HepG2 (cell line): Measurements from ENCODE around the gene HTR4. TPM values are rescaled to one million over a fixed set of nuclear protein-coding genes. Genes with fewer than 3 reads are reported as not detected.

Experiments used
- ATAC-seq: fragments of 200-7000 bp; cut with Tn5 transposase; 3 replicates; pipeline ENCODE4 v1.9.1; 2020; ENCODE audit warnings: mild to moderate bottlenecking, moderate library complexity
- BruUV-seq: library from RNA; stranded (reverse); fragments of 400-500 nt; replicated peaks from 2 replicates; lab custom pipeline; 2021; lab: Mats Ljungman, UMichigan
- CTCF ChIA-PET: fragments of 300-600 bp; formaldehyde crosslinking; extraction: SDS; loops from one replicate; lab custom pipeline; 2021; ENCODE audit warnings: low total read pairs, inconsistent platforms, low intra/inter-chr PET ratio; lab: Yijun Ruan, JAX
- POLR2A ChIA-PET: fragments of 350-600 bp; sonication (Branson Sonifier 250); formaldehyde crosslinking; loops from one replicate; lab custom pipeline; 2020; ENCODE audit warnings: antibody characterized with exemption, inconsistent platforms; lab: Yijun Ruan, JAX
- DNase-seq: peaks from one replicate; pipeline ENCODE4 v3.0.0-alpha.2; 2015; ENCODE audit warnings: low spot score
- FAIRE-seq: peaks from 3 replicates; lab custom pipeline; 2011; peaks lifted over from hg19 to GRCh38; lab: Jason Lieb, UNC
- H2AFZ ChIP-seq: one replicate; pipeline ENCODE4 v1.6.1; 2011; ENCODE audit warnings: low read length, inconsistent platforms
- H3K27ac ChIP-seq: fragments of 300-600 bp; 3 replicates; pipeline ENCODE4 v1.8.0; 2011; ENCODE audit warnings: mixed run types, mild to moderate bottlenecking, mixed read lengths, low read length, inconsistent platforms; ENCODE audit not compliant: insufficient read depth; ENCODE audit errors: extremely low read length
- H3K27me3 ChIP-seq, 2 experiments: fragments of 200-600 bp in 1 of 2; 2 replicates in 1 of 2; 3 replicates in 1 of 2; pipeline versions ENCODE4 v1.6.0 to v1.8.0; 2011; ENCODE audit warnings: low read length in 2 of 2, mild to moderate bottlenecking in 2 of 2, moderate library complexity in 2 of 2, inconsistent platforms in 1 of 2; ENCODE audit not compliant: insufficient read depth in 2 of 2, control insufficient read depth in 1 of 2
- H3K36me3 ChIP-seq, 2 experiments: fragments of 200-600 bp in 1 of 2; replicated peaks in 1 of 2; 2 replicates in 1 of 2; 3 replicates in 1 of 2; pipeline versions ENCODE4 v1.5.1 to v1.8.0; 2011; ENCODE audit warnings: low read length in 2 of 2, inconsistent platforms in 1 of 2; ENCODE audit not compliant: insufficient read depth in 2 of 2, control insufficient read depth in 1 of 2
- H3K4me1 ChIP-seq: 2 replicates; pipeline ENCODE4 v1.5.1; 2012; ENCODE audit warnings: low read length, inconsistent platforms; ENCODE audit not compliant: insufficient read depth
- H3K4me2 ChIP-seq: 2 replicates; pipeline ENCODE4 v1.6.0; 2011; ENCODE audit warnings: low read depth, low read length, inconsistent platforms
- H3K4me3 ChIP-seq, 3 experiments: fragments of 200-600 bp in 1 of 3; sonication (generic), shearing (Covaris generic) in 1 of 3; replicated peaks in 1 of 3; 2 replicates each; pipeline ENCODE4 v1.5.1; 2011 to 2016; ENCODE audit warnings: low read length in 3 of 3, inconsistent platforms in 2 of 3, low read depth in 2 of 3, mild to moderate bottlenecking in 2 of 3, control low read depth in 1 of 3, mixed read lengths in 1 of 3; ENCODE audit not compliant: insufficient read depth in 1 of 3
- H3K79me2 ChIP-seq: one replicate; pipeline ENCODE4 v1.6.1; 2011; ENCODE audit warnings: low read length, inconsistent platforms; ENCODE audit not compliant: insufficient read depth
- H3K9ac ChIP-seq: 2 replicates; pipeline ENCODE4 v1.6.0; 2011; ENCODE audit warnings: mild to moderate bottlenecking, low read depth, low read length, inconsistent platforms; ENCODE audit not compliant: insufficient read depth
- H3K9me3 ChIP-seq: 2 replicates; pipeline ENCODE4 v1.5.1; 2012; ENCODE audit warnings: mild to moderate bottlenecking, low read length
- H4K20me1 ChIP-seq: 2 replicates; pipeline ENCODE4 v1.6.0; 2011; ENCODE audit warnings: inconsistent platforms, mild to moderate bottlenecking, low read length, moderate library complexity; ENCODE audit not compliant: insufficient read depth
- DMTF1 ChIP-seq: sonication (generic); formaldehyde crosslinking; IDR thresholded peaks from 2 replicates; pipeline ENCODE4 v1.4.0; 2020; ENCODE audit warnings: mild to moderate bottlenecking, missing genetic modification reagents
- HNF4A ChIP-seq: sonication (generic); formaldehyde crosslinking; IDR thresholded peaks from 2 replicates; pipeline ENCODE4 v1.4.0; 2020; ENCODE audit warnings: missing genetic modification reagents
- KDM5B ChIP-seq: sonication (generic); formaldehyde crosslinking; IDR thresholded peaks from 2 replicates; pipeline ENCODE4 v1.4.0; 2020; ENCODE audit warnings: missing genetic modification reagents, mild to moderate bottlenecking, borderline replicate concordance
- NFE2L1 ChIP-seq: sonication (generic); formaldehyde crosslinking; IDR thresholded peaks from 2 replicates; pipeline ENCODE4 v1.4.0; 2020; ENCODE audit warnings: missing genetic modification reagents, mild to moderate bottlenecking, borderline replicate concordance
- RBFOX2 ChIP-seq: fragments of 200-400 bp; formaldehyde crosslinking; IDR thresholded peaks from 2 replicates; pipeline ENCODE4 v1.6.1; 2017; ENCODE audit warnings: low read depth, mild to moderate bottlenecking, low read length
- TBX3 ChIP-seq: fragments of 450-650 bp; IDR thresholded peaks from 2 replicates; pipeline ENCODE4 v1.6.1; 2017; ENCODE audit warnings: antibody characterized with exemption, mild to moderate bottlenecking, inconsistent platforms, borderline replicate concordance
- ZNF143 ChIP-seq: sonication (generic); formaldehyde crosslinking; IDR thresholded peaks from 2 replicates; pipeline ENCODE4 v1.4.0; 2020; ENCODE audit warnings: missing genetic modification reagents
- ZNF230 ChIP-seq: sonication (generic); formaldehyde crosslinking; IDR thresholded peaks from 2 replicates; pipeline ENCODE4 v1.4.0; 2020; ENCODE audit warnings: mild to moderate bottlenecking, missing genetic modification reagents
- WGBS: methylation state at CpG from one replicate; pipeline ENCODE4 v1.1.6; 2017; ENCODE audit warnings: low lambda C conversion rate; 5-methylcytosine and 5-hydroxymethylcytosine counted together
- in situ Hi-C: cut with HindIII; loops from 2 replicates; pipeline ENCODE4 v1.10.0; 2017; ENCODE audit warnings: low pct_unique_long_range_greater_than_20kb; ENCODE audit not compliant: extremely low pct_ligation_motif_present
- intact Hi-C: fragments of 100-400 bp; cut with micrococcal nuclease; formaldehyde crosslinking; loops from one replicate; pipeline ENCODE4 v1.10.0; 2022; ENCODE audit not compliant: unreplicated experiment
- polyA plus RNA-seq, 8 experiments: library from polyadenylated mRNA; depleted of rRNA in 3 of 8; stranded (reverse) in 7 of 8; unstranded in 1 of 8; fragments of >200 nt; fragmentation: Illumina TruSeq in 4 of 8; extraction: Trizol in 4 of 8; gene quantifications; 2 replicates each; pipeline versions ENCODE4 v1.2.1 to v1.2.3, GENCODE V29; 2011 to 2016; ENCODE audit warnings: low read depth in 4 of 8, missing spikeins in 1 of 8, mixed read lengths in 1 of 8; ENCODE audit not compliant: insufficient read depth in 1 of 8
- total RNA-seq, 5 experiments: library from RNA; depleted of rRNA; stranded (reverse); fragments of >200 nt; fragmentation: Illumina TruSeq; extraction: Trizol; gene quantifications; 2 replicates each; pipeline ENCODE4 v1.2.3, GENCODE V29; 2016; ENCODE audit warnings: low read depth in 1 of 5
- TF ChIP-seq, protein P1 (sequence below): sonication (generic); formaldehyde crosslinking; IDR thresholded peaks from 2 replicates; pipeline ENCODE4 v1.8.0; 2022; ENCODE audit warnings: mild to moderate bottlenecking, missing genetic modification reagents, moderate library complexity
- TF ChIP-seq, protein P2 (sequence below): sonication (generic); formaldehyde crosslinking; IDR thresholded peaks from 2 replicates; pipeline ENCODE4 v1.5.1; 2020; ENCODE audit warnings: mild to moderate bottlenecking, missing genetic modification reagents
- TF ChIP-seq, protein P3 (sequence below): sonication (generic); formaldehyde crosslinking; IDR thresholded peaks from 2 replicates; pipeline ENCODE4 v1.4.0; 2020; ENCODE audit warnings: mild to moderate bottlenecking, missing genetic modification reagents, borderline replicate concordance

HTR4 gene
- total and polyA plus RNA-seq, 2 of the 13 experiments (the other 11 are each of a cell fraction or from before 2014, with no cell fraction given): not detected

- intact Hi-C loops: loop anchor here (1.0 to 5.0 kb wide), 3 partner anchors 39 to 534 kb away; no protein-coding TSS in a partner anchor
- H3K4me2 ChIP-seq: 0 out of 2 replicates have a peak overlapping the region, but pooled peaks have one; percentile 37
- no peak for TF ChIP-seq KDM5B (CRISPR knock-in tag)
- TF ChIP-seq NFE2L1 (CRISPR knock-in tag): no peak
- no peak for TF ChIP-seq DMTF1
- no peak for TF ChIP-seq ZNF230 (CRISPR knock-in tag)
- TF ChIP-seq ZNF143 (CRISPR knock-in tag): peak; percentile 31; the same call in 1 of the 2 replicates
- TF ChIP-seq TBX3: no peak
- no peak for TF ChIP-seq HNF4A (CRISPR knock-in tag)
- TF ChIP-seq, protein P1, sequence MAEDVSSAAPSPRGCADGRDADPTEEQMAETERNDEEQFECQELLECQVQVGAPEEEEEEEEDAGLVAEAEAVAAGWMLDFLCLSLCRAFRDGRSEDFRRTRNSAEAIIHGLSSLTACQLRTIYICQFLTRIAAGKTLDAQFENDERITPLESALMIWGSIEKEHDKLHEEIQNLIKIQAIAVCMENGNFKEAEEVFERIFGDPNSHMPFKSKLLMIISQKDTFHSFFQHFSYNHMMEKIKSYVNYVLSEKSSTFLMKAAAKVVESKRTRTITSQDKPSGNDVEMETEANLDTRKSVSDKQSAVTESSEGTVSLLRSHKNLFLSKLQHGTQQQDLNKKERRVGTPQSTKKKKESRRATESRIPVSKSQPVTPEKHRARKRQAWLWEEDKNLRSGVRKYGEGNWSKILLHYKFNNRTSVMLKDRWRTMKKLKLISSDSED (CRISPR knock-in tag): no peak
- TF ChIP-seq, protein P2, sequence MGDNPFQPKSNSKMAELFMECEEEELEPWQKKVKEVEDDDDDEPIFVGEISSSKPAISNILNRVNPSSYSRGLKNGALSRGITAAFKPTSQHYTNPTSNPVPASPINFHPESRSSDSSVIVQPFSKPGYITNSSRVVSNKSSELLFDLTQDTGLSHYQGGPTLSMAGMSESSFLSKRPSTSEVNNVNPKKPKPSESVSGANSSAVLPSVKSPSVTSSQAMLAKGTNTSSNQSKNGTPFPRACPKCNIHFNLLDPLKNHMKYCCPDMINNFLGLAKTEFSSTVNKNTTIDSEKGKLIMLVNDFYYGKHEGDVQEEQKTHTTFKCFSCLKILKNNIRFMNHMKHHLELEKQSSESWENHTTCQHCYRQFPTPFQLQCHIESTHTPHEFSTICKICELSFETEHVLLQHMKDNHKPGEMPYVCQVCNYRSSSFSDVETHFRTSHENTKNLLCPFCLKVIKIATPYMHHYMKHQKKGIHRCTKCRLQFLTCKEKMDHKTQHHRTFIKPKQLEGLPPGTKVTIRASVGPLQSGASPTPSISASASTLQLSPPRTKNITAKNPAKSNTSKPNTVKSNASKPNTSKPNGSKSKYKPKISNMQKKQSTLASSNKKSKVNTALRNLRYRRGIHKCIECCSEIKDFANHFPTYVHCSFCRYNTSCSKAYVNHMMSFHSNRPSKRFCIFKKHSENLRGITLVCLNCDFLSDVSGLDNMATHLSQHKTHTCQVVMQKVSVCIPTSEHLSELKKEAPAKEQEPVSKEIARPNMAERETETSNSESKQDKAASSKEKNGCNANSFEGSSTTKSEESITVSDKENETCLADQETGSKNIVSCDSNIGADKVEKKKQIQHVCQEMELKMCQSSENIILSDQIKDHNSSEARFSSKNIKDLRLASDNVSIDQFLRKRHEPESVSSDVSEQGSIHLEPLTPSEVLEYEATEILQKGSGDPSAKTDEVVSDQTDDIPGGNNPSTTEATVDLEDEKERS (CRISPR knock-in tag): peak; percentile 70; the same call in 1 of the 2 replicates
- TF ChIP-seq RBFOX2: no peak
- TF ChIP-seq, protein P3, sequence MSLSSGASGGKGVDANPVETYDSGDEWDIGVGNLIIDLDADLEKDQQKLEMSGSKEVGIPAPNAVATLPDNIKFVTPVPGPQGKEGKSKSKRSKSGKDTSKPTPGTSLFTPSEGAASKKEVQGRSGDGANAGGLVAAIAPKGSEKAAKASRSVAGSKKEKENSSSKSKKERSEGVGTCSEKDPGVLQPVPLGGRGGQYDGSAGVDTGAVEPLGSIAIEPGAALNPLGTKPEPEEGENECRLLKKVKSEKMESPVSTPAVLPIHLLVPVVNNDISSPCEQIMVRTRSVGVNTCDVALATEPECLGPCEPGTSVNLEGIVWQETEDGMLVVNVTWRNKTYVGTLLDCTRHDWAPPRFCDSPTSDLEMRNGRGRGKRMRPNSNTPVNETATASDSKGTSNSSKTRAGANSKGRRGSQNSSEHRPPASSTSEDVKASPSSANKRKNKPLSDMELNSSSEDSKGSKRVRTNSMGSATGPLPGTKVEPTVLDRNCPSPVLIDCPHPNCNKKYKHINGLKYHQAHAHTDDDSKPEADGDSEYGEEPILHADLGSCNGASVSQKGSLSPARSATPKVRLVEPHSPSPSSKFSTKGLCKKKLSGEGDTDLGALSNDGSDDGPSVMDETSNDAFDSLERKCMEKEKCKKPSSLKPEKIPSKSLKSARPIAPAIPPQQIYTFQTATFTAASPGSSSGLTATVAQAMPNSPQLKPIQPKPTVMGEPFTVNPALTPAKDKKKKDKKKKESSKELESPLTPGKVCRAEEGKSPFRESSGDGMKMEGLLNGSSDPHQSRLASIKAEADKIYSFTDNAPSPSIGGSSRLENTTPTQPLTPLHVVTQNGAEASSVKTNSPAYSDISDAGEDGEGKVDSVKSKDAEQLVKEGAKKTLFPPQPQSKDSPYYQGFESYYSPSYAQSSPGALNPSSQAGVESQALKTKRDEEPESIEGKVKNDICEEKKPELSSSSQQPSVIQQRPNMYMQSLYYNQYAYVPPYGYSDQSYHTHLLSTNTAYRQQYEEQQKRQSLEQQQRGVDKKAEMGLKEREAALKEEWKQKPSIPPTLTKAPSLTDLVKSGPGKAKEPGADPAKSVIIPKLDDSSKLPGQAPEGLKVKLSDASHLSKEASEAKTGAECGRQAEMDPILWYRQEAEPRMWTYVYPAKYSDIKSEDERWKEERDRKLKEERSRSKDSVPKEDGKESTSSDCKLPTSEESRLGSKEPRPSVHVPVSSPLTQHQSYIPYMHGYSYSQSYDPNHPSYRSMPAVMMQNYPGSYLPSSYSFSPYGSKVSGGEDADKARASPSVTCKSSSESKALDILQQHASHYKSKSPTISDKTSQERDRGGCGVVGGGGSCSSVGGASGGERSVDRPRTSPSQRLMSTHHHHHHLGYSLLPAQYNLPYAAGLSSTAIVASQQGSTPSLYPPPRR: no peak
Measured at GRCh38 chr5:148482697-148483462, 171.4 kb downstream of the HTR4 start.

More at GRCh38 chr5:148482697-148483462, 171.4 kb downstream of the HTR4 start:
- FAIRE-seq (peak; percentile 47), ATAC-seq (peak; percentile 96), DNase-seq (peak; percentile 67)
- no peaks in the 10 kb centered on the region for H3K9me3 ChIP-seq
- in situ Hi-C loops: no loop called here
- CTCF ChIA-PET: interaction anchor here (1.6 to 2.0 kb wide), 3 partner anchors 39 to 533 kb away, joined by 4 to 7 read pairs (median 5); no protein-coding TSS in a partner anchor
- H3K27me3 ChIP-seq: no peaks in the 10 kb centered on the region
- 47% methylated on average over 19 of the region's 22 CpGs for WGBS
- no peak overlapping the region for H3K4me3 ChIP-seq
- peaks cover 9% of the 10 kb centered on the region; the same call in 1 of the 2 replicates for H3K4me1 ChIP-seq
- no peak overlapping the region for H2AFZ ChIP-seq
- POLR2A ChIA-PET: no interaction called here
- BruUV-seq: no TSS peak
- no peaks in the 10 kb centered on the region for H3K36me3 ChIP-seq
- H3K9ac ChIP-seq: no peak overlapping the region
- H3K27ac ChIP-seq: no peak overlapping the region
- H3K79me2 ChIP-seq: no peaks in the 10 kb centered on the region
- no peaks in the 10 kb centered on the region for H4K20me1 ChIP-seq
